HepG2 (cell line): Measurements from ENCODE around the gene FTL. TPM values are rescaled to one million over a fixed set of nuclear protein-coding genes. Genes with fewer than 3 reads are reported as not detected.
A peak's percentile ranks its signal among the peaks of the same experiment; 100 is the strongest.

ENCODE experiments used
- CCDC6 ChIP-seq: sonication (generic); formaldehyde crosslinking; IDR thresholded peaks from 2 replicates; pipeline ENCODE4 v1.8.1; 2022; ENCODE audit warnings: mild to moderate bottlenecking, missing genetic modification reagents, moderate library complexity
- CREB3 ChIP-seq: sonication (generic); formaldehyde crosslinking; IDR thresholded peaks from 2 replicates; pipeline ENCODE4 v1.5.0; 2020; ENCODE audit warnings: missing genetic modification reagents
- GATAD1 ChIP-seq: IDR thresholded peaks from 2 replicates; pipeline ENCODE4 v1.6.1; 2016; ENCODE audit warnings: missing genetic modification reagents, missing compliant biosample characterization
- HIVEP1 ChIP-seq: sonication (generic); formaldehyde crosslinking; IDR thresholded peaks from 2 replicates; pipeline ENCODE4 v1.4.0; 2020; ENCODE audit warnings: mild to moderate bottlenecking, missing genetic modification reagents
- HNRNPH1 ChIP-seq: fragments of 200-400 bp; formaldehyde crosslinking; optimal IDR thresholded peaks from 2 replicates; pipeline ENCODE3; 2017; ENCODE audit warnings: mild to moderate bottlenecking, low read depth, low read length
- MED1 ChIP-seq: sonication (generic); formaldehyde crosslinking; IDR thresholded peaks from 2 replicates; pipeline ENCODE4 v1.4.0; 2020; ENCODE audit warnings: missing genetic modification reagents
- NKX3-1 ChIP-seq: sonication (generic); formaldehyde crosslinking; IDR thresholded peaks from 2 replicates; pipeline ENCODE4 v1.5.0; 2020; ENCODE audit warnings: missing genetic modification reagents
- RFX1 ChIP-seq: fragments of 450-650 bp; IDR thresholded peaks from 2 replicates; pipeline ENCODE4 v1.6.1; 2017
- RFXAP ChIP-seq: sonication (generic); formaldehyde crosslinking; IDR thresholded peaks from 2 replicates; pipeline ENCODE4 v1.4.0; 2020; ENCODE audit warnings: missing genetic modification reagents, borderline replicate concordance
- SMARCC2 ChIP-seq: fragments of 450-650 bp; IDR thresholded peaks from 2 replicates; pipeline ENCODE4 v1.6.1; 2017; ENCODE audit warnings: antibody characterized with exemption, mild to moderate bottlenecking
- U2AF2 ChIP-seq: fragments of 200-400 bp; formaldehyde crosslinking; IDR thresholded peaks from 2 replicates; pipeline ENCODE4 v1.6.1; 2017; ENCODE audit warnings: low read depth, mild to moderate bottlenecking, low read length
- XRCC5 ChIP-seq: fragments of 200-400 bp; formaldehyde crosslinking; optimal IDR thresholded peaks from 2 replicates; pipeline ENCODE3; 2017; ENCODE audit warnings: mild to moderate bottlenecking, low read length
- ZBTB25 ChIP-seq: IDR thresholded peaks from 2 replicates; pipeline ENCODE4 v1.6.1; 2018; ENCODE audit warnings: missing genetic modification reagents
- ZBTB7A ChIP-seq: sonication (generic); formaldehyde crosslinking; IDR thresholded peaks from 2 replicates; pipeline ENCODE4 v1.8.0; 2022; ENCODE audit warnings: mild to moderate bottlenecking, missing genetic modification reagents
- ZFP41 ChIP-seq: sonication (generic); formaldehyde crosslinking; IDR thresholded peaks from 2 replicates; pipeline ENCODE4 v1.4.0; 2020; ENCODE audit warnings: mild to moderate bottlenecking, missing genetic modification reagents, borderline replicate concordance
- ZFP62 ChIP-seq: sonication (generic); formaldehyde crosslinking; IDR thresholded peaks from 2 replicates; pipeline ENCODE4 v1.4.0; 2020; ENCODE audit warnings: missing genetic modification reagents
- ZNF432 ChIP-seq: sonication (generic); formaldehyde crosslinking; IDR thresholded peaks from 2 replicates; pipeline ENCODE4 v1.5.0; 2020; ENCODE audit warnings: missing genetic modification reagents, mild to moderate bottlenecking, borderline replicate concordance
- polyA plus RNA-seq, 8 experiments: library from polyadenylated mRNA; depleted of rRNA in 3 of 8; stranded (reverse) in 7 of 8; unstranded in 1 of 8; fragments of >200 nt; fragmentation: Illumina TruSeq in 4 of 8; extraction: Trizol in 4 of 8; gene quantifications; 2 replicates each; pipeline versions ENCODE4 v1.2.1 to v1.2.3, GENCODE V29; 2011 to 2016; ENCODE audit warnings: low read depth in 4 of 8, missing spikeins in 1 of 8, mixed read lengths in 1 of 8; ENCODE audit not compliant: insufficient read depth in 1 of 8
- total RNA-seq, 5 experiments: library from RNA; depleted of rRNA; stranded (reverse); fragments of >200 nt; fragmentation: Illumina TruSeq; extraction: Trizol; gene quantifications; 2 replicates each; pipeline ENCODE4 v1.2.3, GENCODE V29; 2016; ENCODE audit warnings: low read depth in 1 of 5
- TF ChIP-seq, protein P1 (sequence below): sonication (generic); formaldehyde crosslinking; IDR thresholded peaks from 2 replicates; pipeline ENCODE4 v1.5.1; 2020; ENCODE audit warnings: mild to moderate bottlenecking, missing genetic modification reagents, moderate library complexity
- TF ChIP-seq, protein P2 (sequence below): IDR thresholded peaks from 2 replicates; pipeline ENCODE4 v1.6.1; 2016; ENCODE audit warnings: missing compliant biosample characterization, missing genetic modification reagents, borderline replicate concordance
- TF ChIP-seq, protein P3 (sequence below): sonication (generic); formaldehyde crosslinking; IDR thresholded peaks from 2 replicates; pipeline ENCODE4 v1.5.0; 2020; ENCODE audit warnings: mild to moderate bottlenecking, missing genetic modification reagents

FTL gene
- total and polyA plus RNA-seq, 2 of the 13 experiments (the other 11 are each of a cell fraction or from before 2014, with no cell fraction given) = 2,721 to 8,800 TPM

DNA sequence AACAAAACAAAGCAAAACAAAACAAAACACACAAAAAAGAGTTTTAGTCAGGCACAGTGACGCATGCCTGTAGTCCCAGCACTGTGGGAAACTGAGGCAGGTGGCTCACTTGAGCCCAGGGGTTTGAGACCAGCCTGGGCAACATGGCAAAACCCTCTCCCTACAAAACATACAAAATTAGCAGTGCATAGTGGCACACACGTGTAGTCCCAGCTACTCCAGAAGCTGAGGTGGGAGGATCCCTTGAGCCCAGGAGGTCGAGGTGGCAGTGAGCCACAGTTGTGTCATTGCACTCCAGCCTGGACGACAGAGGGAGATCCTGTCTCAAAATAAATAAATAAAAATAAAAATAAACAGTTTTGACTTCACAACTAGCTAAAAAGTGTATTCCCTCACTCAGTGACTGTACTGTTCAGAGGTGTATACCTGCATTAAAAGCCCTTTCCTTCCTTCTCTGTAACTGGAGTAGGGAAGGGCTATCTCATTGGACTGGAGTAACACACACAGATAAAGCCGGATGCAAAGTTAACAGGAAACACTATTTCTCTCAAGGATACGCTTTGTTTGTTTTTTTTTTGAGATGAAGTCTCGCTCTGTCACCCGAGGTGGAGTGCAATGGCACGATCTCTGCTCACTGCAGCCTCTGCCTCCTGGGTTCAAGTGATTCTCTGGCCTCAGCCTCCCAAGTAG, 14.1 kb upstream of the FTL start (continued):
- TF ChIP-seq, protein P1, sequence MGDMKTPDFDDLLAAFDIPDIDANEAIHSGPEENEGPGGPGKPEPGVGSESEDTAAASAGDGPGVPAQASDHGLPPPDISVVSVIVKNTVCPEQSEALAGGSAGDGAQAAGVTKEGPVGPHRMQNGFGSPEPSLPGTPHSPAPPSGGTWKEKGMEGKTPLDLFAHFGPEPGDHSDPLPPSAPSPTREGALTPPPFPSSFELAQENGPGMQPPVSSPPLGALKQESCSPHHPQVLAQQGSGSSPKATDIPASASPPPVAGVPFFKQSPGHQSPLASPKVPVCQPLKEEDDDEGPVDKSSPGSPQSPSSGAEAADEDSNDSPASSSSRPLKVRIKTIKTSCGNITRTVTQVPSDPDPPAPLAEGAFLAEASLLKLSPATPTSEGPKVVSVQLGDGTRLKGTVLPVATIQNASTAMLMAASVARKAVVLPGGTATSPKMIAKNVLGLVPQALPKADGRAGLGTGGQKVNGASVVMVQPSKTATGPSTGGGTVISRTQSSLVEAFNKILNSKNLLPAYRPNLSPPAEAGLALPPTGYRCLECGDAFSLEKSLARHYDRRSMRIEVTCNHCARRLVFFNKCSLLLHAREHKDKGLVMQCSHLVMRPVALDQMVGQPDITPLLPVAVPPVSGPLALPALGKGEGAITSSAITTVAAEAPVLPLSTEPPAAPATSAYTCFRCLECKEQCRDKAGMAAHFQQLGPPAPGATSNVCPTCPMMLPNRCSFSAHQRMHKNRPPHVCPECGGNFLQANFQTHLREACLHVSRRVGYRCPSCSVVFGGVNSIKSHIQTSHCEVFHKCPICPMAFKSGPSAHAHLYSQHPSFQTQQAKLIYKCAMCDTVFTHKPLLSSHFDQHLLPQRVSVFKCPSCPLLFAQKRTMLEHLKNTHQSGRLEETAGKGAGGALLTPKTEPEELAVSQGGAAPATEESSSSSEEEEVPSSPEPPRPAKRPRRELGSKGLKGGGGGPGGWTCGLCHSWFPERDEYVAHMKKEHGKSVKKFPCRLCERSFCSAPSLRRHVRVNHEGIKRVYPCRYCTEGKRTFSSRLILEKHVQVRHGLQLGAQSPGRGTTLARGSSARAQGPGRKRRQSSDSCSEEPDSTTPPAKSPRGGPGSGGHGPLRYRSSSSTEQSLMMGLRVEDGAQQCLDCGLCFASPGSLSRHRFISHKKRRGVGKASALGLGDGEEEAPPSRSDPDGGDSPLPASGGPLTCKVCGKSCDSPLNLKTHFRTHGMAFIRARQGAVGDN = no peak
- TF ChIP-seq ZNF432 (no peak), CREB3 (CRISPR knock-in tag) (no peak), HIVEP1 (CRISPR knock-in tag) (no peak), NKX3-1 (CRISPR knock-in tag) (no peak), RFXAP (CRISPR knock-in tag) (no peak), MED1 (peak; percentile 55), CCDC6 (CRISPR knock-in tag) (no peak), ZBTB7A (CRISPR knock-in tag) (no peak), HNRNPH1 (no peak), ZBTB25 (no peak), ZFP41 (CRISPR knock-in tag) (no peak), SMARCC2 (no peak), ZFP62 (CRISPR knock-in tag) (no peak), XRCC5 (no peak), U2AF2 (no peak), GATAD1 (no peak), RFX1 (no peak)
- TF ChIP-seq, protein P2, sequence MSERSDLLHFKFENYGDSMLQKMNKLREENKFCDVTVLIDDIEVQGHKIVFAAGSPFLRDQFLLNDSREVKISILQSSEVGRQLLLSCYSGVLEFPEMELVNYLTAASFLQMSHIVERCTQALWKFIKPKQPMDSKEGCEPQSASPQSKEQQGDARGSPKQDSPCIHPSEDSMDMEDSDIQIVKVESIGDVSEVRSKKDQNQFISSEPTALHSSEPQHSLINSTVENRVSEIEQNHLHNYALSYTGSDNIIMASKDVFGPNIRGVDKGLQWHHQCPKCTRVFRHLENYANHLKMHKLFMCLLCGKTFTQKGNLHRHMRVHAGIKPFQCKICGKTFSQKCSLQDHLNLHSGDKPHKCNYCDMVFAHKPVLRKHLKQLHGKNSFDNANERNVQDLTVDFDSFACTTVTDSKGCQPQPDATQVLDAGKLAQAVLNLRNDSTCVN (CRISPR knock-in tag) = no peak
- TF ChIP-seq, protein P3, sequence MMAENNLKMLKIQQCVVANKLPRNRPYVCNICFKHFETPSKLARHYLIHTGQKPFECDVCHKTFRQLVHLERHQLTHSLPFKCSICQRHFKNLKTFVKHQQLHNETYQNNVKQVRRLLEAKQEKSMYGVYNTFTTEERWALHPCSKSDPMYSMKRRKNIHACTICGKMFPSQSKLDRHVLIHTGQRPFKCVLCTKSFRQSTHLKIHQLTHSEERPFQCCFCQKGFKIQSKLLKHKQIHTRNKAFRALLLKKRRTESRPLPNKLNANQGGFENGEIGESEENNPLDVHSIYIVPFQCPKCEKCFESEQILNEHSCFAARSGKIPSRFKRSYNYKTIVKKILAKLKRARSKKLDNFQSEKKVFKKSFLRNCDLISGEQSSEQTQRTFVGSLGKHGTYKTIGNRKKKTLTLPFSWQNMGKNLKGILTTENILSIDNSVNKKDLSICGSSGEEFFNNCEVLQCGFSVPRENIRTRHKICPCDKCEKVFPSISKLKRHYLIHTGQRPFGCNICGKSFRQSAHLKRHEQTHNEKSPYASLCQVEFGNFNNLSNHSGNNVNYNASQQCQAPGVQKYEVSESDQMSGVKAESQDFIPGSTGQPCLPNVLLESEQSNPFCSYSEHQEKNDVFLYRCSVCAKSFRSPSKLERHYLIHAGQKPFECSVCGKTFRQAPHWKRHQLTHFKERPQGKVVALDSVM (CRISPR knock-in tag) = peak; percentile 96
